ENCODE results near the gene SYT14. TPM values are rescaled to one million over a fixed set of nuclear protein-coding genes. Genes with fewer than 3 reads are reported as not detected.
A peak's percentile ranks its signal among the peaks of the same experiment; 100 is the strongest.

Gene SYT14
- total and polyA plus RNA-seq, 2 experiments from 2014 or later = 0.55 to 1.7 TPM

- H3K9me2 ChIP-seq (ENCODE audit: insufficient read depth) = no peaks in the 10 kb centered on the region
- no peaks in the 10 kb centered on the region for H4K20me1 ChIP-seq (ENCODE audit: insufficient read depth)
- in situ Hi-C loops (cut with MboI) = no loop called here
- no peak overlapping the region for H2AFZ ChIP-seq
- H3K4me1 ChIP-seq (ENCODE audit: insufficient read depth) = peaks cover 19% of the 10 kb centered on the region
- no peak overlapping the region for H3K9ac ChIP-seq
- peaks cover 4% of the 10 kb centered on the region; the same call in 1 of the 2 replicates for H3F3A ChIP-seq (ENCODE audit: insufficient read depth)
- H3K4me3 ChIP-seq = no peak overlapping the region
- no peaks in the 10 kb centered on the region for H3K9me3 ChIP-seq (ENCODE audit: low read depth)
- no peak overlapping the region for H3K4me2 ChIP-seq (ENCODE audit: unreplicated experiment)
- H3K36me3 ChIP-seq (ENCODE audit: low read depth) = no peaks in the 10 kb centered on the region
- H3K27ac ChIP-seq = no peak overlapping the region
- no peak for DNase-seq
- no peaks in the 10 kb centered on the region for H3K79me2 ChIP-seq (ENCODE audit: insufficient read depth)
- H3K27me3 ChIP-seq (replicated peaks; ENCODE audit: insufficient read depth) = no peaks in the 10 kb centered on the region
- no peak for TF ChIP-seq EZH2phosphoT487 (IDR thresholded peaks at IDR 0.05; ENCODE audit: insufficient read depth, low read depth)
- no peak for TF ChIP-seq EZH2 (IDR thresholded peaks at IDR 0.05; ENCODE audit: insufficient read depth, poor library complexity, severe bottlenecking)
These were observed 10.6 kb upstream of the SYT14 start for GRCh38 chr1:209927466-209927865.

GRCh38 chr1:209929751-209930150 lies 8.3 kb upstream of the SYT14 start:
- H3K9me3 ChIP-seq (ENCODE audit: low read depth) = no peaks in the 10 kb centered on the region
- H4K20me1 ChIP-seq (ENCODE audit: insufficient read depth) = no peaks in the 10 kb centered on the region
- DNase-seq = peak; percentile 50
- H3K9me2 ChIP-seq (ENCODE audit: insufficient read depth) = no peaks in the 10 kb centered on the region
- H3K79me2 ChIP-seq (ENCODE audit: insufficient read depth) = no peaks in the 10 kb centered on the region
- no peak overlapping the region for H3K4me2 ChIP-seq (ENCODE audit: unreplicated experiment)
- H3K9ac ChIP-seq = no peak overlapping the region
- in situ Hi-C loops (cut with MboI) = no loop called here
- no peak for TF ChIP-seq EZH2phosphoT487 (IDR thresholded peaks at IDR 0.05; ENCODE audit: insufficient read depth, low read depth)
- no peak for TF ChIP-seq EZH2 (IDR thresholded peaks at IDR 0.05; ENCODE audit: insufficient read depth, poor library complexity, severe bottlenecking)
- no peak overlapping the region for H3K4me3 ChIP-seq
- H3K27me3 ChIP-seq (replicated peaks; ENCODE audit: insufficient read depth) = peaks cover 5% of the 10 kb centered on the region; the same call in 1 of the 2 replicates
- peaks cover 4% of the 10 kb centered on the region; the same call in 1 of the 2 replicates for H3F3A ChIP-seq (ENCODE audit: insufficient read depth)
- no peak overlapping the region for H3K27ac ChIP-seq
- H2AFZ ChIP-seq = no peak overlapping the region
- H3K36me3 ChIP-seq (ENCODE audit: low read depth) = no peaks in the 10 kb centered on the region
- peaks cover 19% of the 10 kb centered on the region for H3K4me1 ChIP-seq (ENCODE audit: insufficient read depth)

GRCh38 chr1:209931141-209931540 lies 6.9 kb upstream of the SYT14 start:
- H3K9me2 ChIP-seq (ENCODE audit: insufficient read depth) = no peaks in the 10 kb centered on the region
- H3K36me3 ChIP-seq (ENCODE audit: low read depth) = no peaks in the 10 kb centered on the region
- H3K4me2 ChIP-seq (ENCODE audit: unreplicated experiment) = no peak overlapping the region
- no peaks in the 10 kb centered on the region for H3K79me2 ChIP-seq (ENCODE audit: insufficient read depth)
- H3K4me3 ChIP-seq = no peak overlapping the region
- no peaks in the 10 kb centered on the region for H3K9me3 ChIP-seq (ENCODE audit: low read depth)
- WGBS, 2 experiments (ENCODE audit: low coverage in 1 of 2, low lambda C conversion rate in 2 of 2, missing lambda C conversion rate in 2 of 2) = 58 to 81% methylated on average over 2 of the region's 2 CpGs
- peaks cover 9% of the 10 kb centered on the region; the same call in 1 of the 2 replicates for H3K27me3 ChIP-seq (replicated peaks; ENCODE audit: insufficient read depth)
- no peak overlapping the region for H3K27ac ChIP-seq
- no peak overlapping the region for H2AFZ ChIP-seq
- TF ChIP-seq EZH2phosphoT487 (IDR thresholded peaks at IDR 0.05; ENCODE audit: insufficient read depth, low read depth) = no peak
- TF ChIP-seq EZH2 (IDR thresholded peaks at IDR 0.05; ENCODE audit: insufficient read depth, poor library complexity, severe bottlenecking) = no peak
- DNase-seq = no peak
- in situ Hi-C loops (cut with MboI) = no loop called here
- H3K4me1 ChIP-seq (ENCODE audit: insufficient read depth) = peaks cover 13% of the 10 kb centered on the region
- no peaks in the 10 kb centered on the region for H4K20me1 ChIP-seq (ENCODE audit: insufficient read depth)
- 0 out of 2 replicates have a peak, but pooled peaks cover 4% of the 10 kb centered on the region for H3F3A ChIP-seq (ENCODE audit: insufficient read depth)
- H3K9ac ChIP-seq = no peak overlapping the region

- no peak overlapping the region for H2AFZ ChIP-seq
- no peaks in the 10 kb centered on the region for H4K20me1 ChIP-seq (ENCODE audit: insufficient read depth)
- no peaks in the 10 kb centered on the region for H3K79me2 ChIP-seq (ENCODE audit: insufficient read depth)
- no peak overlapping the region for H3K27ac ChIP-seq
- no peak for DNase-seq
- TF ChIP-seq EZH2 (IDR thresholded peaks at IDR 0.05; ENCODE audit: insufficient read depth, poor library complexity, severe bottlenecking) (no peak), EZH2phosphoT487 (IDR thresholded peaks at IDR 0.05; ENCODE audit: insufficient read depth, low read depth) (no peak)
- 77 to 83% methylated on average over 6 of the region's 6 CpGs for WGBS, 2 experiments (ENCODE audit: low coverage in 1 of 2, low lambda C conversion rate in 2 of 2, missing lambda C conversion rate in 2 of 2)
- H3K36me3 ChIP-seq (ENCODE audit: low read depth) = no peaks in the 10 kb centered on the region
- no peaks in the 10 kb centered on the region for H3K9me3 ChIP-seq (ENCODE audit: low read depth)
- peaks cover 20% of the 10 kb centered on the region; the same call in 1 of the 2 replicates for H3K27me3 ChIP-seq (replicated peaks; ENCODE audit: insufficient read depth)
- H3K9ac ChIP-seq = no peak overlapping the region
- no peak overlapping the region for H3K4me2 ChIP-seq (ENCODE audit: unreplicated experiment)
- H3K9me2 ChIP-seq (ENCODE audit: insufficient read depth) = no peaks in the 10 kb centered on the region
- no peaks in the 10 kb centered on the region for H3K4me1 ChIP-seq (ENCODE audit: insufficient read depth)
- in situ Hi-C loops (cut with MboI) = no loop called here
- no peaks in the 10 kb centered on the region for H3F3A ChIP-seq (ENCODE audit: insufficient read depth)
- no peak overlapping the region for H3K4me3 ChIP-seq
These were observed 1.9 kb upstream of the SYT14 start for GRCh38 chr1:209936125-209936524.

- H3K4me2 ChIP-seq (ENCODE audit: unreplicated experiment) = no peak overlapping the region
- H3K36me3 ChIP-seq (ENCODE audit: low read depth) = no peaks in the 10 kb centered on the region
- H3F3A ChIP-seq (ENCODE audit: insufficient read depth) = no peaks in the 10 kb centered on the region
- TF ChIP-seq EZH2phosphoT487 (IDR thresholded peaks at IDR 0.05; ENCODE audit: insufficient read depth, low read depth) (no peak), EZH2 (IDR thresholded peaks at IDR 0.05; ENCODE audit: insufficient read depth, poor library complexity, severe bottlenecking) (no peak)
- H3K4me3 ChIP-seq = no peak overlapping the region
- DNase-seq = no peak
- 39 to 41% methylated on average over 2 of the region's 2 CpGs for WGBS, 2 experiments (ENCODE audit: low coverage in 1 of 2, low lambda C conversion rate in 2 of 2, missing lambda C conversion rate in 2 of 2)
- H3K4me1 ChIP-seq (ENCODE audit: insufficient read depth) = no peaks in the 10 kb centered on the region
- no peaks in the 10 kb centered on the region for H4K20me1 ChIP-seq (ENCODE audit: insufficient read depth)
- H3K9me3 ChIP-seq (ENCODE audit: low read depth) = no peaks in the 10 kb centered on the region
- no peaks in the 10 kb centered on the region for H3K79me2 ChIP-seq (ENCODE audit: insufficient read depth)
- no peak overlapping the region for H3K27ac ChIP-seq
- no peaks in the 10 kb centered on the region for H3K27me3 ChIP-seq (replicated peaks; ENCODE audit: insufficient read depth)
- no peak overlapping the region for H2AFZ ChIP-seq
- no peak overlapping the region for H3K9ac ChIP-seq
- in situ Hi-C loops (cut with MboI) = no loop called here
- H3K9me2 ChIP-seq (ENCODE audit: insufficient read depth) = no peaks in the 10 kb centered on the region
These were observed 7.4 kb downstream of the SYT14 start for GRCh38 chr1:209945377-209945776.

Measured in GM23248 (cell line).